DOHH2 (cell line): ENCODE measurements around the gene ACTR10.

Experiments
- H3F3A ChIP-seq: fragments of 200-600 bp; sonication (generic), shearing (Covaris generic); 2 replicates; pipeline ENCODE4 v1.6.0; 2016; ENCODE audit warnings: antibody characterized with exemption, mild to moderate bottlenecking; ENCODE audit not compliant: control insufficient read depth, insufficient read depth
- H3K27ac ChIP-seq: fragments of 200-600 bp; sonication (generic); 2 replicates; pipeline ENCODE4 v1.5.1; 2014; ENCODE audit warnings: low read depth, mild to moderate bottlenecking, low read length, moderate library complexity
- H3K27me3 ChIP-seq: fragments of 200-600 bp; sonication (generic); 2 replicates; pipeline ENCODE4 v1.6.1; 2014; ENCODE audit warnings: mild to moderate bottlenecking, low read length, mixed read lengths; ENCODE audit not compliant: control insufficient read depth
- H3K36me3 ChIP-seq: fragments of 200-600 bp; sonication (generic); 2 replicates; pipeline ENCODE4 v1.6.1; 2014; ENCODE audit warnings: mild to moderate bottlenecking, low read length, moderate library complexity, mixed read lengths; ENCODE audit not compliant: control insufficient read depth
- H3K4me1 ChIP-seq: fragments of 200-600 bp; sonication (generic); 2 replicates; pipeline ENCODE4 v1.6.1; 2014; ENCODE audit warnings: mild to moderate bottlenecking, low read length, mixed read lengths; ENCODE audit not compliant: control insufficient read depth
- H3K4me2 ChIP-seq: fragments of 200-600 bp; sonication (generic); 2 replicates; pipeline ENCODE4 v1.6.0; 2014; ENCODE audit warnings: mild to moderate bottlenecking, low read length, moderate library complexity
- H3K4me3 ChIP-seq: fragments of 200-600 bp; sonication (generic); 2 replicates; pipeline ENCODE4 v1.5.1; 2014; ENCODE audit warnings: mild to moderate bottlenecking, low read length, mixed read lengths
- H3K79me2 ChIP-seq: fragments of 200-600 bp; sonication (generic); 2 replicates; pipeline ENCODE4 v1.6.1; 2014; ENCODE audit warnings: mild to moderate bottlenecking, low read length, mixed read lengths; ENCODE audit not compliant: control insufficient read depth
- H3K9me2 ChIP-seq: fragments of 200-600 bp; sonication (generic); replicated peaks from 2 replicates; pipeline ENCODE4 v1.6.1; 2014; ENCODE audit warnings: mild to moderate bottlenecking, low read length, mixed read lengths; ENCODE audit not compliant: control insufficient read depth
- H3K9me3 ChIP-seq: fragments of 200-600 bp; sonication (generic); 2 replicates; pipeline ENCODE4 v1.6.1; 2014; ENCODE audit warnings: antibody characterized with exemption, low read length, mixed read lengths; ENCODE audit not compliant: control insufficient read depth, insufficient read depth
- H4K20me1 ChIP-seq: fragments of 200-600 bp; sonication (generic); 2 replicates; pipeline ENCODE4 v1.6.0; 2014; ENCODE audit warnings: low read depth, mild to moderate bottlenecking, antibody characterized with exemption, low read length, moderate library complexity; ENCODE audit not compliant: control insufficient read depth, insufficient read depth
- CTCF ChIP-seq: fragments of 200-600 bp; sonication (generic); IDR thresholded peaks from one replicate; pipeline ENCODE4 v1.5.1; 2014; ENCODE audit warnings: antibody characterized with exemption, mild to moderate bottlenecking, low read depth, low read length; ENCODE audit not compliant: poor library complexity, severe bottlenecking
- EZH2phosphoT487 ChIP-seq: fragments of 200-600 bp; sonication (generic); IDR thresholded peaks from 2 replicates; pipeline ENCODE4 v1.6.1; 2017; ENCODE audit warnings: borderline replicate concordance, mild to moderate bottlenecking, antibody characterized with exemption, low read length, moderate library complexity, mixed read lengths

The ACTR10 gene

GRCh38 chr14:58265401-58265800 is 65.5 kb downstream of the ACTR10 start:
- no peak overlapping the region for H3K27ac ChIP-seq
- H4K20me1 ChIP-seq, result no peaks in the 10 kb centered on the region
- no peaks in the 10 kb centered on the region for H3K27me3 ChIP-seq
- H3K79me2 ChIP-seq, result peaks cover 10% of the 10 kb centered on the region
- no peaks in the 10 kb centered on the region for H3K9me2 ChIP-seq
- H3K4me2 ChIP-seq, result no peak overlapping the region
- no peak overlapping the region for H3K4me3 ChIP-seq
- H3F3A ChIP-seq, result peaks cover 34% of the 10 kb centered on the region
- no peaks in the 10 kb centered on the region for H3K9me3 ChIP-seq
- TF ChIP-seq EZH2phosphoT487, result no peak
- no peak for TF ChIP-seq CTCF
- peaks cover 91% of the 10 kb centered on the region for H3K36me3 ChIP-seq
- no peaks in the 10 kb centered on the region for H3K4me1 ChIP-seq

- Histone ChIP-seq H3K4me1 (peaks cover 7% of the 10 kb centered on the region), H3K27me3 (no peaks in the 10 kb centered on the region), H4K20me1 (no peaks in the 10 kb centered on the region), H3K4me2 (no peak overlapping the region), H3K79me2 (peaks cover 50% of the 10 kb centered on the region), H3F3A (peaks cover 40% of the 10 kb centered on the region), H3K9me2 (no peaks in the 10 kb centered on the region), H3K36me3 (peaks cover 97% of the 10 kb centered on the region), H3K27ac (no peak overlapping the region), H3K9me3 (no peaks in the 10 kb centered on the region), H3K4me3 (no peak overlapping the region)
- TF ChIP-seq CTCF, result no peak
- no peak for TF ChIP-seq EZH2phosphoT487
These were observed 70.7 kb downstream of the ACTR10 start for GRCh38 chr14:58270628-58271027.

GRCh38 chr14:58272588-58273372 is 72.8 kb downstream of the ACTR10 start:
- Histone ChIP-seq H3K4me1 (peaks cover 19% of the 10 kb centered on the region), H3K9me2 (no peaks in the 10 kb centered on the region), H3K9me3 (no peaks in the 10 kb centered on the region), H3K36me3 (peaks cover 84% of the 10 kb centered on the region), H3F3A (peaks cover 36% of the 10 kb centered on the region), H3K27ac (no peak overlapping the region), H3K27me3 (no peaks in the 10 kb centered on the region), H4K20me1 (no peaks in the 10 kb centered on the region), H3K79me2 (peaks cover 70% of the 10 kb centered on the region), H3K4me2 (no peak overlapping the region), H3K4me3 (no peak overlapping the region)
- TF ChIP-seq CTCF (no peak), EZH2phosphoT487 (no peak)
